GM12878 (cell line): ENCODE measurements around the gene PTPRN2. TPM values are rescaled to one million over a fixed set of nuclear protein-coding genes. Genes with fewer than 3 reads are reported as not detected.

Source experiments
- ATAC-seq: fragments of 200-7000 bp; cut with Tn5 transposase; 3 replicates; pipeline ENCODE4 v1.9.1; 2020; ENCODE audit warnings: mild to moderate bottlenecking, moderate library complexity
- BruUV-seq: library from RNA; stranded (reverse); fragments of 400-500 nt; replicated peaks from 2 replicates; lab custom pipeline; 2021; lab: Mats Ljungman, UMichigan
- CTCF ChIA-PET: fragments of 300-600 bp; sonication (Branson Sonifier 250); formaldehyde crosslinking; extraction: SDS; loops from one replicate; lab custom pipeline; 2021; ENCODE audit warnings: inconsistent platforms; lab: Yijun Ruan, JAX
- POLR2A ChIA-PET: fragments of 350-600 bp; formaldehyde crosslinking; extraction: SDS; loops from one replicate; lab custom pipeline; 2021; ENCODE audit warnings: inconsistent platforms; lab: Charles Lee
- RAD21 ChIA-PET: fragments of 300-600 bp; sonication (Branson Sonifier 250); formaldehyde crosslinking; loops from one replicate; lab custom pipeline; 2023; ENCODE audit warnings: antibody characterized with exemption; ENCODE audit not compliant: unreplicated experiment; lab: Charles Lee
- SMC1A ChIA-PET: fragments of 300-600 bp; sonication (Branson Sonifier 250); formaldehyde crosslinking; loops from one replicate; lab custom pipeline; 2023; ENCODE audit not compliant: unreplicated experiment, uncharacterized antibody; lab: Charles Lee
- DNase-seq: peaks from one replicate; pipeline ENCODE4 v3.0.0-alpha.2; 2011; ENCODE audit warnings: low read depth, low spot score
- FAIRE-seq: peaks from 3 replicates; lab custom pipeline; 2011; peaks lifted over from hg19 to GRCh38; lab: Jason Lieb, UNC
- H2AFZ ChIP-seq: 2 replicates; pipeline ENCODE4 v1.6.0; 2011; ENCODE audit warnings: low read depth, low read length, control low read depth; ENCODE audit not compliant: control insufficient read depth
- H3K27ac ChIP-seq: 2 replicates; pipeline ENCODE4 v1.5.1; 2011; ENCODE audit warnings: control low read depth; ENCODE audit not compliant: control insufficient read depth, insufficient read depth
- H3K27me3 ChIP-seq, 2 experiments: replicated peaks in 1 of 2; 2 replicates each; pipeline versions ENCODE4 v1.6.0 to v1.6.1; 2011; ENCODE audit warnings: low read length in 1 of 2; ENCODE audit not compliant: control insufficient read depth in 2 of 2, insufficient read depth in 2 of 2
- H3K36me3 ChIP-seq, 2 experiments: 2 replicates each; pipeline ENCODE4 v1.5.1; 2011; ENCODE audit warnings: low read length in 1 of 2; ENCODE audit not compliant: control insufficient read depth in 2 of 2, insufficient read depth in 2 of 2
- H3K4me1 ChIP-seq: 2 replicates; pipeline ENCODE4 v1.6.1; 2011; ENCODE audit warnings: mild to moderate bottlenecking, low read length, moderate library complexity, mixed read lengths; ENCODE audit not compliant: control insufficient read depth, insufficient read depth
- H3K4me2 ChIP-seq: 2 replicates; pipeline ENCODE4 v1.6.0; 2011; ENCODE audit warnings: control low read depth; ENCODE audit not compliant: control insufficient read depth, insufficient read depth
- H3K4me3 ChIP-seq: fragments of 200-600 bp; sonication (generic); 2 replicates; pipeline ENCODE4 v1.5.1; 2016
- H3K79me2 ChIP-seq: 2 replicates; pipeline ENCODE4 v1.6.0; 2011; ENCODE audit warnings: low read length; ENCODE audit not compliant: control insufficient read depth, insufficient read depth
- H3K9ac ChIP-seq: 2 replicates; pipeline ENCODE4 v1.8.0; 2011; ENCODE audit warnings: low read length, control low read depth, mixed read lengths; ENCODE audit not compliant: control insufficient read depth, insufficient read depth
- H3K9me3 ChIP-seq: replicated peaks from 3 replicates; pipeline ENCODE4 v1.5.1; 2011; ENCODE audit warnings: mild to moderate bottlenecking, low read length; ENCODE audit not compliant: control insufficient read depth, insufficient read depth
- H4K20me1 ChIP-seq: 2 replicates; pipeline ENCODE4 v1.6.0; 2011; ENCODE audit not compliant: control insufficient read depth, insufficient read depth
- E2F8 ChIP-seq: fragments of 450-650 bp; IDR thresholded peaks from 2 replicates; pipeline ENCODE4 v1.6.1; 2018; ENCODE audit warnings: mild to moderate bottlenecking, low read depth, moderate library complexity; ENCODE audit not compliant: partially characterized antibody
- MYC ChIP-seq: IDR thresholded peaks from 2 replicates; pipeline ENCODE4 v1.6.1; 2011; ENCODE audit warnings: mild to moderate bottlenecking, low read length, moderate library complexity, inconsistent platforms; ENCODE audit not compliant: insufficient read depth, insufficient replicate concordance, insufficient read length, severe bottlenecking
- NR2C2 ChIP-seq: IDR thresholded peaks from 2 replicates; pipeline ENCODE4 v1.6.1; 2011; ENCODE audit warnings: borderline replicate concordance, low read depth; ENCODE audit not compliant: control insufficient read depth, insufficient read length
- RB1 ChIP-seq: fragments of 450-650 bp; formaldehyde crosslinking; IDR thresholded peaks from 2 replicates; pipeline ENCODE4 v1.6.1; 2017; ENCODE audit warnings: mild to moderate bottlenecking, borderline replicate concordance
- ZNF207 ChIP-seq: fragments of 450-650 bp; IDR thresholded peaks from 2 replicates; pipeline ENCODE4 v1.6.1; 2014; ENCODE audit warnings: antibody characterized with exemption, mild to moderate bottlenecking, borderline replicate concordance
- ZNF217 ChIP-seq: fragments of 450-650 bp; IDR thresholded peaks from 2 replicates; pipeline ENCODE4 v1.6.1; 2017; ENCODE audit warnings: antibody characterized with exemption, mild to moderate bottlenecking
- ZNF592 ChIP-seq: fragments of 450-650 bp; IDR thresholded peaks from 2 replicates; pipeline ENCODE4 v1.6.1; 2017; ENCODE audit warnings: mild to moderate bottlenecking, moderate library complexity
- ZSCAN29 ChIP-seq: fragments of 450-650 bp; IDR thresholded peaks from 2 replicates; pipeline ENCODE4 v1.6.1; 2017; ENCODE audit warnings: mild to moderate bottlenecking, moderate library complexity
- whole genome bisulfite sequencing: methylation state at CpG from one replicate; pipeline ENCODE4 v1.1.6; 2016; ENCODE audit warnings: low lambda C conversion rate; ENCODE audit not compliant: insufficient replicate concordance, insufficient coverage; ENCODE audit errors: missing lambda C conversion rate; 5-methylcytosine and 5-hydroxymethylcytosine counted together
- in situ Hi-C: fragments of 300-500 bp; cut with MboI; formaldehyde crosslinking; loops from 9 replicates; pipeline ENCODE4 v1.14.3; 2018; ENCODE audit warnings: mixed read lengths
- intact Hi-C: fragments of 100-400 bp; cut with micrococcal nuclease; formaldehyde crosslinking; loops from one replicate; pipeline ENCODE4 v1.14.2; 2022; ENCODE audit not compliant: unreplicated experiment
- polyA plus RNA-seq, 11 experiments: library from polyadenylated mRNA; depleted of rRNA in 4 of 11; unstranded in 6 of 11; stranded (reverse) in 5 of 11; fragments of >200 nt; fragmentation: Nextera tagmentation in 4 of 11; fragmentation: Illumina TruSeq in 1 of 11; extraction: Ambion mirVana in 4 of 11; extraction: Trizol in 1 of 11; gene quantifications; 1 replicate in 1 of 11; 2 replicates in 10 of 11; pipeline versions ENCODE4 v1.2.1 to v1.2.3, GENCODE V29; 2011 to 2016; ENCODE audit warnings: inconsistent platforms in 2 of 11, missing spikeins in 2 of 11, low read depth in 1 of 11
- total RNA-seq, 4 experiments: library from RNA; depleted of rRNA in 3 of 4; stranded (reverse); fragments of >200 nt in 3 of 4; fragmentation: Illumina TruSeq in 1 of 4; extraction: Trizol in 1 of 4; gene quantifications; 2 replicates each; pipeline versions ENCODE4 v1.2.1 to v1.2.3, GENCODE V29; 2013 to 2021

The PTPRN2 gene
- total and polyA plus RNA-seq, 10 of the 15 experiments (the other 5 are each of a cell fraction or from before 2014, with no cell fraction given), result 5.4 TPM; not detected in 9

- peaks cover 3% of the 10 kb centered on the region; the same call in 1 of the 3 replicates for H3K9me3 ChIP-seq
- RAD21 ChIA-PET, result no interaction called here
- no peaks in the 10 kb centered on the region for H3K36me3 ChIP-seq
- H4K20me1 ChIP-seq, result no peaks in the 10 kb centered on the region
- no peak overlapping the region for H2AFZ ChIP-seq
- no peak overlapping the region for H3K27ac ChIP-seq
- SMC1A ChIA-PET, result no interaction called here
- POLR2A ChIA-PET, result no interaction called here
- DNase-seq (no peak), FAIRE-seq (no peak), ATAC-seq (no peak)
- in situ Hi-C loops (no loop called here), intact Hi-C loops (no loop called here)
- BruUV-seq, result no TSS peak
- TF ChIP-seq E2F8 (no peak), ZNF592 (no peak), ZNF207 (no peak), ZNF217 (no peak), MYC (no peak), NR2C2 (peak; percentile 12), ZSCAN29 (no peak), RB1 (no peak)
- H3K79me2 ChIP-seq, result no peaks in the 10 kb centered on the region
- H3K9ac ChIP-seq, result no peak overlapping the region
- H3K4me2 ChIP-seq, result no peak overlapping the region
- no peaks in the 10 kb centered on the region for H3K4me1 ChIP-seq
- no peaks in the 10 kb centered on the region for H3K27me3 ChIP-seq
- CTCF ChIA-PET, result no interaction called here
- WGBS, result 19% methylated on average over 4 of the region's 4 CpGs
- no peak overlapping the region for H3K4me3 ChIP-seq
Observed at GRCh38 chr7:158327012-158327411, 260.6 kb downstream of the PTPRN2 start.
